Measurements from ENCODE around the gene EBF3.

Gene EBF3

DNA sequence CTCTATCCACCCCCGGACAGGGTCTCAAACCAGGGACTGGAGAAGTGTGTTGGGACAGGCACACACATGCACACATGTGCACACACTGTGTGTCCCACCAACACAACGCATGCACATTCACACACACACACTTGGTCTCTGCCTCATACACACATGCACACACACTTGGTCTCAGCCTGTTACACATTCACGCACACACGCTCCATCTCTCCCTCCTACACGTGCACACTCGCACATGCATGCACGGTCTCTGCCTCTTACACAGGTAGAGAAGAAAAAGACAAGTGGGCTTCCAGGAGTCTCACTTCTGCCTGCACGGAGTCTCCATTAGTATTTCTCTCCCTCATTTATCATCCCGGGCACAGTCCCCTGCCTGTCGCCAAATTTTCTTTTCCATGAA lies 171.2 kb downstream of the EBF3 start:
- no peak for TF ChIP-seq EZH2 (IDR thresholded peaks at IDR 0.05; ENCODE audit: borderline replicate concordance, low read depth, low read length, severe bottlenecking)
- TF ChIP-seq CTCF (IDR thresholded peaks at IDR 0.05; ENCODE audit: borderline replicate concordance, extremely low read depth, low read length, poor library complexity, severe bottlenecking), result no peak
- H3K4me1 ChIP-seq (ENCODE audit: insufficient read depth, low read length), result no peaks in the 10 kb centered on the region
- ATAC-seq (ENCODE audit: insufficient read depth, low read depth) (no peak), DNase-seq (no peak)
- H2AFZ ChIP-seq (ENCODE audit: low read depth, low read length), result no peak overlapping the region
- H3K79me2 ChIP-seq (ENCODE audit: insufficient read depth, low read length), result no peaks in the 10 kb centered on the region
- no peaks in the 10 kb centered on the region for H3K9me3 ChIP-seq (ENCODE audit: insufficient read depth, low read length, severe bottlenecking)
- no peak overlapping the region for H3K4me2 ChIP-seq (ENCODE audit: insufficient read depth, low read length)
- H3K9ac ChIP-seq (ENCODE audit: low read depth, low read length), result no peak overlapping the region
- no peaks in the 10 kb centered on the region for H3K36me3 ChIP-seq (ENCODE audit: insufficient read depth, low read length)
- no peaks in the 10 kb centered on the region for H3K27me3 ChIP-seq (ENCODE audit: insufficient read depth, low read length, poor library complexity)
- no peak overlapping the region for H3K4me3 ChIP-seq (ENCODE audit: low read depth in 1 of 2, low read length in 2 of 2)
- no peaks in the 10 kb centered on the region for H4K20me1 ChIP-seq (ENCODE audit: insufficient read depth, low read length)
- no peak overlapping the region for H3K27ac ChIP-seq (ENCODE audit: low read length)

- no peak overlapping the region for H3K4me3 ChIP-seq (ENCODE audit: low read depth in 1 of 2, low read length in 2 of 2)
- H3K27ac ChIP-seq (ENCODE audit: low read length), result no peak overlapping the region
- H3K36me3 ChIP-seq (ENCODE audit: insufficient read depth, low read length), result no peaks in the 10 kb centered on the region
- DNase-seq (no peak), ATAC-seq (ENCODE audit: insufficient read depth, low read depth) (no peak)
- H2AFZ ChIP-seq (ENCODE audit: low read depth, low read length), result no peak overlapping the region
- no peak overlapping the region for H3K9ac ChIP-seq (ENCODE audit: low read depth, low read length)
- no peaks in the 10 kb centered on the region for H4K20me1 ChIP-seq (ENCODE audit: insufficient read depth, low read length)
- TF ChIP-seq EZH2 (IDR thresholded peaks at IDR 0.05; ENCODE audit: borderline replicate concordance, low read depth, low read length, severe bottlenecking) (no peak), CTCF (IDR thresholded peaks at IDR 0.05; ENCODE audit: borderline replicate concordance, extremely low read depth, low read length, poor library complexity, severe bottlenecking) (no peak)
- H3K9me3 ChIP-seq (ENCODE audit: insufficient read depth, low read length, severe bottlenecking), result no peaks in the 10 kb centered on the region
- H3K27me3 ChIP-seq (ENCODE audit: insufficient read depth, low read length, poor library complexity), result no peaks in the 10 kb centered on the region
- no peaks in the 10 kb centered on the region for H3K79me2 ChIP-seq (ENCODE audit: insufficient read depth, low read length)
- no peaks in the 10 kb centered on the region for H3K4me1 ChIP-seq (ENCODE audit: insufficient read depth, low read length)
- no peak overlapping the region for H3K4me2 ChIP-seq (ENCODE audit: insufficient read depth, low read length)
These were observed 171.9 kb downstream of the EBF3 start for GRCh38 chr10:129792141-129792540.

DNA sequence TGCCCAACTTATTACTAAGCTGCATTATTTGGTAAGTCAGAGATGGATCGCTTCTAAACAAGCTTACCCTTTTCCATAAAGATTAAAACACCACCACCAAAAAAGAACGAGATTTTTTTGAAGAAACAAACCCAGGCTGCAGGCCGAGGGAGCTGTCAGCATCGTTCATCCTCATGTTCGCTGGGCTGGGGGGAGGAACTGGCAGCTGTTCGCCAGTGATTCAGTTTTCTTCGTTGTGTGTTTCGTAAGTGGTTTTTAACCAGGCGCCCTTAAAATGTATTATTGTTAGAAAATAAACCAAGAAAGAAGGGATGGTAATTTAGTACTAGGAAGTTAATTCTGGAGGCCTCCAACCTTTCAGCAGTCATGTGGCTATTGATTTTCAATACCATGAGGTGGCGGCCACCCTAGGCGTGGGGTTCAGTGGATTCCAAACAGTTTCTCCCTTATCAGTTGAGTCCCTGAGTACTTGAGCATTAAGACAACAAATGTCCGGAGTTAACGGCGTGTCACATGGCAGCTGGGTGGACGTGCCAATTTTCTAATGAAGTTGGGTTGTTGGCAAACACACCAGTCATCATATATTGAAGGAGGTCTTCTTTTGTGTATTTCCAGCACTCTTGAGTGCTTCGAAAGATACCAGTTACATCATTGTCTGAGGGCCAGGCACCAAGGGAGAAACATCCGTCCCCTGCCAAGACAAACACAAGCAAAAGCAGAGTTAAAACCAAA lies 173.2 kb downstream of the EBF3 start:
- H3K4me2 ChIP-seq (ENCODE audit: insufficient read depth, low read length), result no peak overlapping the region
- H3K4me3 ChIP-seq (ENCODE audit: low read depth in 1 of 2, low read length in 2 of 2), result no peak overlapping the region
- TF ChIP-seq CTCF (IDR thresholded peaks at IDR 0.05; ENCODE audit: borderline replicate concordance, extremely low read depth, low read length, poor library complexity, severe bottlenecking) (no peak), EZH2 (IDR thresholded peaks at IDR 0.05; ENCODE audit: borderline replicate concordance, low read depth, low read length, severe bottlenecking) (no peak)
- no peaks in the 10 kb centered on the region for H3K79me2 ChIP-seq (ENCODE audit: insufficient read depth, low read length)
- no peak overlapping the region for H3K9ac ChIP-seq (ENCODE audit: low read depth, low read length)
- no peaks in the 10 kb centered on the region for H3K4me1 ChIP-seq (ENCODE audit: insufficient read depth, low read length)
- no peaks in the 10 kb centered on the region for H3K36me3 ChIP-seq (ENCODE audit: insufficient read depth, low read length)
- H3K27me3 ChIP-seq (ENCODE audit: insufficient read depth, low read length, poor library complexity), result no peaks in the 10 kb centered on the region
- no peak for ATAC-seq (ENCODE audit: insufficient read depth, low read depth)
- H2AFZ ChIP-seq (ENCODE audit: low read depth, low read length), result no peak overlapping the region
- no peaks in the 10 kb centered on the region for H3K9me3 ChIP-seq (ENCODE audit: insufficient read depth, low read length, severe bottlenecking)
- DNase-seq, result no peak
- H4K20me1 ChIP-seq (ENCODE audit: insufficient read depth, low read length), result no peaks in the 10 kb centered on the region
- H3K27ac ChIP-seq (ENCODE audit: low read length), result no peak overlapping the region
